ENCODE results near the gene SCLT1.

- TF ChIP-seq MXI1 (IDR thresholded peaks at IDR 0.05; ENCODE audit: borderline replicate concordance, low read depth, low read length) (no peak), CTCF (conservative IDR thresholded peaks at IDR 0.05; ENCODE audit: low read depth, low read length) (no peak), NFE2L2 (IDR thresholded peaks at IDR 0.05; ENCODE audit: low read depth, low read length) (no peak), POLR2A (IDR thresholded peaks at IDR 0.05; ENCODE audit: low read depth, low read length) (no peak), SMC3 (IDR thresholded peaks at IDR 0.05; ENCODE audit: low read depth, low read length) (no peak), USF2 (IDR thresholded peaks at IDR 0.05; ENCODE audit: low read depth, low read length) (no peak)
Observed at GRCh38 chr4:129094347-129094746, 1.0 kb upstream of the SCLT1 start.
